ENCODE results near the gene CHD9NB. TPM values are rescaled to one million over a fixed set of nuclear protein-coding genes. Genes with fewer than 3 reads are reported as not detected.

CHD9NB gene
- total and polyA plus RNA-seq, 2 of the 4 experiments (the other 2 are of a cell fraction) = 0.94 to 1.1 TPM

DNA sequence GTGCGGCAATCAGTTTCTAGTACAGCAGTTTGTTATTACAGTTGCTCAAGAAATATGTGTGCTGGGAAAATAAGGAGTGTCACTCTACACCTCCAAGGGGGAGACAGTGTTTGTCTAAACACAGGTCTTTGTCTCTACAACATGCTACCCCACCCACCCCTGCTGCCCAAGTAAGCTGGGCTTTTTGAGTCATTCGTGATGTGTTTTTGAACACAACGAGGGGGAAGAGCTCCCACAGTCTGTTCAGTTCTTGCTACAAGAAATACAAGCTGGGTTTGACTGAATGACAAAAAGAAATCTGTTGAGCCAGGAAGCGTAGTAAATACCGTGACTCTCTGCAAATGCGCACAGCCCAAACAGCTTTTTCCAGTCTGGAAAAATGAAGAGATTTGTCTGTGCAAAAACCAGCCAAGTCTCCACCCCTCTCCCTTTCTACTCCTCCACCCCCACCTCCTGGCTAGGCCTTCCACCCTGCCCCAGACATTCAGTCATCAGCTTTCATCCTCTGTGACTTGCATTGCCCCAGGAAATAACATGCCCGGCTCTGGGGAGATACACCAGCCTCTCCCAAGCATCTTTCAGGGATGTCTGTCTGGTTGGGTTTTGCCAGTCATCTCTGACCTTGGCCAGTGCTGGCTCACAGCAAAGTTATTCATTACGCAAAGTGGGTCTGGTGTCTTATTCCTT lies 27.8 kb upstream of the CHD9NB start:
- Histone ChIP-seq H3K4me3 (ENCODE audit: insufficient read depth, low read depth, low read length) (peak overlapping the region; percentile 4; the same call in 1 of the 2 replicates), H3K4ac (ENCODE audit: low read depth, low read length) (peak overlapping the region; percentile 82), H4K20me1 (ENCODE audit: insufficient read depth, low read length) (peaks cover 13% of the 10 kb centered on the region; the same call in 1 of the 2 replicates), H3K9me3 (ENCODE audit: control insufficient read depth, insufficient read depth, low read length) (no peaks in the 10 kb centered on the region), H4K91ac (ENCODE audit: insufficient read depth, low read depth, low read length) (peak overlapping the region; percentile 58), H4K5ac (ENCODE audit: low read depth, low read length) (peak overlapping the region; percentile 26), H3K56ac (ENCODE audit: extremely low read depth, insufficient read depth, low read length) (peak overlapping the region; percentile 30), H3K14ac (replicated peaks; ENCODE audit: low read depth, low read length) (peak overlapping the region; percentile 71), H3K18ac (ENCODE audit: low read depth, low read length) (peak overlapping the region; percentile 70), H3K4me1 (ENCODE audit: control insufficient read depth, insufficient read depth, low read length) (peaks cover 19% of the 10 kb centered on the region), H2BK5ac (ENCODE audit: low read depth, low read length, poor library complexity, severe bottlenecking) (peak overlapping the region; percentile 73), H3K27ac (ENCODE audit: insufficient read depth, low read length) (peak overlapping the region; percentile 76; the same call in 1 of the 2 replicates), H2AK5ac (ENCODE audit: low read depth, low read length) (no peak overlapping the region), H3K4me2 (ENCODE audit: low read depth, low read length) (peak overlapping the region; percentile 78), H3K9ac (ENCODE audit: low read depth, low read length) (peak overlapping the region; percentile 14; the same call in 1 of the 2 replicates), H2AFZ (replicated peaks; ENCODE audit: low read length, poor library complexity) (peak overlapping the region; percentile 68), H3K79me1 (ENCODE audit: low read depth in 1 of 2, low read length in 2 of 2) (peaks cover 39 to 69% of the 10 kb centered on the region in 2 experiments), H3K9me1 (ENCODE audit: insufficient read depth, low read length) (peaks cover 35% of the 10 kb centered on the region), H2BK15ac (ENCODE audit: low read depth, low read length) (no peak overlapping the region), H4K8ac (ENCODE audit: low read depth in 2 of 2, low read length in 2 of 2) (peak overlapping the region; percentile 1 to 51; a peak in 2 of 4 replicates), H3K23ac (ENCODE audit: low read depth, low read length) (peak overlapping the region; percentile 76), H2BK20ac (ENCODE audit: low read depth, low read length) (no peak overlapping the region), H3K36me3 (ENCODE audit: control insufficient read depth, insufficient read depth, low read length) (no peaks in the 10 kb centered on the region), H2AK9ac (replicated peaks; ENCODE audit: low read depth, low read length, poor library complexity) (peak overlapping the region; percentile 53), H2BK120ac (ENCODE audit: low read depth, low read length) (peak overlapping the region; percentile 64), H3K27me3 (ENCODE audit: control insufficient read depth, insufficient read depth, low read length) (no peaks in the 10 kb centered on the region)
- in situ Hi-C loops (cut with MboI; ENCODE audit: low sequenced_read_pairs) (no loop called here), intact Hi-C loops (cut with micrococcal nuclease) (loop anchor here (2.0 kb wide), 1 partner anchor 26 kb away; the partner anchor contains the start of gene CHD9), dilution Hi-C loops (cut with HindIII; ENCODE audit: low sequenced_read_pairs, unreplicated experiment) (no loop called here)
- 0% methylated on average over 2 of the region's 8 CpGs; no CpG with 5 or more reads in 1 of the 2 experiments for WGBS, 2 experiments (ENCODE audit: extremely low coverage in 2 of 2, insufficient read length in 1 of 2)
- no TSS peak for BruUV-seq (replicated peaks)
- DNase-seq = peak; percentile 89
- ChIA-PET POLR2A (ENCODE audit: unreplicated experiment) (interaction anchor here (0.6 to 0.7 kb wide), 3 partner anchors 25 to 139 kb away, joined by 3 read pairs; no protein-coding TSS in a partner anchor), CTCF (interaction anchor here (1.0 to 1.1 kb wide), 2 partner anchors 25 to 203 kb away, joined by 3 to 4 read pairs; partner anchors contain the start of gene CHD9)
- ATAC-seq (ENCODE audit: low read depth) = peak; percentile 92
- TF ChIP-seq MAZ (IDR thresholded peaks at IDR 0.05; ENCODE audit: borderline replicate concordance, low read depth, low read length) = peak; percentile 63; the same call in 1 of the 2 replicates
- TF ChIP-seq RCOR1 (IDR thresholded peaks at IDR 0.05; ENCODE audit: insufficient replicate concordance, low read length) = no peak
- no peak for TF ChIP-seq RFX5 (IDR thresholded peaks at IDR 0.05; ENCODE audit: low read depth, low read length)
- TF ChIP-seq MXI1 (IDR thresholded peaks at IDR 0.05; ENCODE audit: borderline replicate concordance, low read depth, low read length) = no peak; the same call in 1 of the 2 replicates
- peak; percentile 87 for TF ChIP-seq NFE2L2 (IDR thresholded peaks at IDR 0.05; ENCODE audit: low read depth, low read length)
- TF ChIP-seq POLR2A (IDR thresholded peaks at IDR 0.05; ENCODE audit: low read depth, low read length) = no peak
- TF ChIP-seq, protein P1, sequence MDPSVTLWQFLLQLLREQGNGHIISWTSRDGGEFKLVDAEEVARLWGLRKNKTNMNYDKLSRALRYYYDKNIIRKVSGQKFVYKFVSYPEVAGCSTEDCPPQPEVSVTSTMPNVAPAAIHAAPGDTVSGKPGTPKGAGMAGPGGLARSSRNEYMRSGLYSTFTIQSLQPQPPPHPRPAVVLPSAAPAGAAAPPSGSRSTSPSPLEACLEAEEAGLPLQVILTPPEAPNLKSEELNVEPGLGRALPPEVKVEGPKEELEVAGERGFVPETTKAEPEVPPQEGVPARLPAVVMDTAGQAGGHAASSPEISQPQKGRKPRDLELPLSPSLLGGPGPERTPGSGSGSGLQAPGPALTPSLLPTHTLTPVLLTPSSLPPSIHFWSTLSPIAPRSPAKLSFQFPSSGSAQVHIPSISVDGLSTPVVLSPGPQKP (IDR thresholded peaks at IDR 0.05; ENCODE audit: borderline replicate concordance, low read depth, low read length) = no peak
- TF ChIP-seq SMC3 (IDR thresholded peaks at IDR 0.05; ENCODE audit: low read depth, low read length) = peak; percentile 15; the same call in 1 of the 2 replicates
- peak; percentile 91 for TF ChIP-seq FOS (IDR thresholded peaks at IDR 0.05; ENCODE audit: low read depth, low read length)
- TF ChIP-seq, protein P2, sequence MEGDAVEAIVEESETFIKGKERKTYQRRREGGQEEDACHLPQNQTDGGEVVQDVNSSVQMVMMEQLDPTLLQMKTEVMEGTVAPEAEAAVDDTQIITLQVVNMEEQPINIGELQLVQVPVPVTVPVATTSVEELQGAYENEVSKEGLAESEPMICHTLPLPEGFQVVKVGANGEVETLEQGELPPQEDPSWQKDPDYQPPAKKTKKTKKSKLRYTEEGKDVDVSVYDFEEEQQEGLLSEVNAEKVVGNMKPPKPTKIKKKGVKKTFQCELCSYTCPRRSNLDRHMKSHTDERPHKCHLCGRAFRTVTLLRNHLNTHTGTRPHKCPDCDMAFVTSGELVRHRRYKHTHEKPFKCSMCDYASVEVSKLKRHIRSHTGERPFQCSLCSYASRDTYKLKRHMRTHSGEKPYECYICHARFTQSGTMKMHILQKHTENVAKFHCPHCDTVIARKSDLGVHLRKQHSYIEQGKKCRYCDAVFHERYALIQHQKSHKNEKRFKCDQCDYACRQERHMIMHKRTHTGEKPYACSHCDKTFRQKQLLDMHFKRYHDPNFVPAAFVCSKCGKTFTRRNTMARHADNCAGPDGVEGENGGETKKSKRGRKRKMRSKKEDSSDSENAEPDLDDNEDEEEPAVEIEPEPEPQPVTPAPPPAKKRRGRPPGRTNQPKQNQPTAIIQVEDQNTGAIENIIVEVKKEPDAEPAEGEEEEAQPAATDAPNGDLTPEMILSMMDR (conservative IDR thresholded peaks at IDR 0.05; ENCODE audit: low read depth, low read length) = no peak
- peak; percentile 38; the same call in 1 of the 2 replicates for TF ChIP-seq CHD1 (IDR thresholded peaks at IDR 0.05; ENCODE audit: low read depth, low read length)
- TF ChIP-seq, protein P3, sequence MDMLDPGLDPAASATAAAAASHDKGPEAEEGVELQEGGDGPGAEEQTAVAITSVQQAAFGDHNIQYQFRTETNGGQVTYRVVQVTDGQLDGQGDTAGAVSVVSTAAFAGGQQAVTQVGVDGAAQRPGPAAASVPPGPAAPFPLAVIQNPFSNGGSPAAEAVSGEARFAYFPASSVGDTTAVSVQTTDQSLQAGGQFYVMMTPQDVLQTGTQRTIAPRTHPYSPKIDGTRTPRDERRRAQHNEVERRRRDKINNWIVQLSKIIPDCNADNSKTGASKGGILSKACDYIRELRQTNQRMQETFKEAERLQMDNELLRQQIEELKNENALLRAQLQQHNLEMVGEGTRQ (IDR thresholded peaks at IDR 0.05; ENCODE audit: low read depth, low read length) = no peak
- TF ChIP-seq MAFK (IDR thresholded peaks at IDR 0.05; ENCODE audit: low read depth, low read length) = no peak

Data from IMR-90 (cell line).